MM.1S (cell line): ENCODE results near the gene CLDN15.

Experiments used
- CTCF ChIP-seq: fragments of 300-600 bp; sonication (generic); IDR thresholded peaks from 2 replicates; pipeline ENCODE4 v1.5.1; 2016; ENCODE audit warnings: antibody characterized with exemption, low read length, mixed read lengths
- EZH2 ChIP-seq: fragments of 300-600 bp; sonication (generic); optimal IDR thresholded peaks from 2 replicates; pipeline ENCODE3; 2017; ENCODE audit warnings: low read depth, mild to moderate bottlenecking, antibody characterized with exemption, low read length, mixed read lengths

GRCh38 chr7:101239191-101239950, 1.8 kb upstream of the CLDN15 start:
- TF ChIP-seq CTCF (no peak), EZH2 (no peak)
